WTC11 (cell line): ENCODE data around the gene RPL13A.

Experiments
- EMX1 ChIP-seq: fragments of 250-450 bp; sonication (Bioruptor Pico); IDR thresholded peaks from 2 replicates; pipeline ENCODE4 v1.8.0; 2021; ENCODE audit warnings: mild to moderate bottlenecking
- ZBTB21 ChIP-seq: sonication (generic); formaldehyde crosslinking; IDR thresholded peaks from 2 replicates; pipeline ENCODE4 v1.8.1; 2023; ENCODE audit warnings: mild to moderate bottlenecking, missing genetic modification reagents, borderline replicate concordance
- TF ChIP-seq, protein P1 (sequence below): fragments of 200-600 bp; IDR thresholded peaks from 2 replicates; pipeline ENCODE4 v1.8.0; 2022; ENCODE audit warnings: antibody characterized with exemption
- TF ChIP-seq, protein P2 (sequence below): sonication (generic); formaldehyde crosslinking; IDR thresholded peaks from 2 replicates; pipeline ENCODE4 v1.8.1; 2023; ENCODE audit warnings: mild to moderate bottlenecking, missing genetic modification reagents, moderate library complexity
- TF ChIP-seq, protein P3 (sequence below): sonication (generic); formaldehyde crosslinking; IDR thresholded peaks from 2 replicates; pipeline ENCODE4 v1.8.0; 2022; ENCODE audit warnings: mild to moderate bottlenecking, missing genetic modification reagents

DNA sequence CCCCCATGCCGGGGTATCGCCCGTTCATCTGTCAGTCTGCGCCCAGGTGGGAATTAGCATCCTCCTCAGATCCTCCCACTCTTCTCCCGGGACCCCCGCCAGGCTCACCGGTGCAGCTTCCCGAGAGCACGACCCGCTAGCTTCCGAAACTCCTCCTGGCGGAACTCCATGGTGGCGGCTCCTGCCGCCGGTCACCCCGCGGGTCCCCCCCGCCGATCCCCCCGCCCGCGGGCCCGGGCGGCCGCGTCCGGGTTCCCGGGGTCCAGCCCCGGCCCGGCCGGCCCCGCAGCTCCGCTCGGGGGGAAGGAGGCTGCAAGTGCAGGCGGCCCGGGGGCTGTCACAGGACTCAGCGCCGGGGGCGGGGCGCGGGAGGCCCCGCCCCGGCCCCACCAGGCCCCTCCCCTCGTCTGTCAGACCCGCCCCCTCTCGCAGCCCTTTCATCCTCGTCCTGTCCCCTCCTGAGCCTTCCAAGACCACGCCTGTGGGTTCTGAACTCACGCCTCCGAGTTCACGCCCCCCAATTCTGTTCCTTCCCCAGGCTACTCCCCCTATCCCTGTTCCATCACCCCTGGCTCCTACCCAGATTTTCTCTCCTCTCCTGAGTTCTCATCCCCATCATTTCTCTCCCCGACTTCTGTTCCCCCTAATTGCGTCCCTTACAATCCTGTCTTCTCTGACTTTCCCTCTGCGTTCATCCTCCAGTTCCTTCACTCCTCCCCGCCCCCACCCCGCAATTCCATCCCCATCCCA is 46.0 kb upstream of the RPL13A start, which contains the start of gene SLC17A7:
- TF ChIP-seq, protein P1, sequence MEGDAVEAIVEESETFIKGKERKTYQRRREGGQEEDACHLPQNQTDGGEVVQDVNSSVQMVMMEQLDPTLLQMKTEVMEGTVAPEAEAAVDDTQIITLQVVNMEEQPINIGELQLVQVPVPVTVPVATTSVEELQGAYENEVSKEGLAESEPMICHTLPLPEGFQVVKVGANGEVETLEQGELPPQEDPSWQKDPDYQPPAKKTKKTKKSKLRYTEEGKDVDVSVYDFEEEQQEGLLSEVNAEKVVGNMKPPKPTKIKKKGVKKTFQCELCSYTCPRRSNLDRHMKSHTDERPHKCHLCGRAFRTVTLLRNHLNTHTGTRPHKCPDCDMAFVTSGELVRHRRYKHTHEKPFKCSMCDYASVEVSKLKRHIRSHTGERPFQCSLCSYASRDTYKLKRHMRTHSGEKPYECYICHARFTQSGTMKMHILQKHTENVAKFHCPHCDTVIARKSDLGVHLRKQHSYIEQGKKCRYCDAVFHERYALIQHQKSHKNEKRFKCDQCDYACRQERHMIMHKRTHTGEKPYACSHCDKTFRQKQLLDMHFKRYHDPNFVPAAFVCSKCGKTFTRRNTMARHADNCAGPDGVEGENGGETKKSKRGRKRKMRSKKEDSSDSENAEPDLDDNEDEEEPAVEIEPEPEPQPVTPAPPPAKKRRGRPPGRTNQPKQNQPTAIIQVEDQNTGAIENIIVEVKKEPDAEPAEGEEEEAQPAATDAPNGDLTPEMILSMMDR, result no peak
- TF ChIP-seq, protein P2, sequence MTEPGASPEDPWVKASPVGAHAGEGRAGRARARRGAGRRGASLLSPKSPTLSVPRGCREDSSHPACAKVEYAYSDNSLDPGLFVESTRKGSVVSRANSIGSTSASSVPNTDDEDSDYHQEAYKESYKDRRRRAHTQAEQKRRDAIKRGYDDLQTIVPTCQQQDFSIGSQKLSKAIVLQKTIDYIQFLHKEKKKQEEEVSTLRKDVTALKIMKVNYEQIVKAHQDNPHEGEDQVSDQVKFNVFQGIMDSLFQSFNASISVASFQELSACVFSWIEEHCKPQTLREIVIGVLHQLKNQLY, result no peak
- TF ChIP-seq ZBTB21 (CRISPR knock-in tag) (no peak), EMX1 (CRISPR knock-in tag) (no peak)
- TF ChIP-seq, protein P3, sequence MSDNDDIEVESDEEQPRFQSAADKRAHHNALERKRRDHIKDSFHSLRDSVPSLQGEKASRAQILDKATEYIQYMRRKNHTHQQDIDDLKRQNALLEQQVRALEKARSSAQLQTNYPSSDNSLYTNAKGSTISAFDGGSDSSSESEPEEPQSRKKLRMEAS, result no peak
